BJ (cell line): ENCODE data around the gene HECW1. TPM values are rescaled to one million over a fixed set of nuclear protein-coding genes. Genes with fewer than 3 reads are reported as not detected.

Source experiments
- CTCF ChIA-PET: fragments of 350-600 bp; formaldehyde crosslinking; extraction: SDS; loops from one replicate; lab custom pipeline; 2021; ENCODE audit warnings: antibody characterized with exemption, inconsistent platforms; lab: Yijun Ruan, JAX
- POLR2A ChIA-PET: fragments of 300-600 bp; sonication (Branson Sonifier 250); formaldehyde crosslinking; extraction: SDS; loops from one replicate; lab custom pipeline; 2021; ENCODE audit warnings: antibody characterized with exemption; lab: Charles Lee
- DNase-seq: peaks from one replicate; pipeline ENCODE4 v3.0.0-alpha.2; 2011; ENCODE audit warnings: low read depth
- H3K27me3 ChIP-seq: 2 replicates; pipeline ENCODE4 v1.6.0; 2011; ENCODE audit warnings: low read length; ENCODE audit not compliant: control insufficient read depth, insufficient read depth
- H3K36me3 ChIP-seq: 2 replicates; pipeline ENCODE4 v1.5.1; 2011; ENCODE audit warnings: low read length; ENCODE audit not compliant: control insufficient read depth, insufficient read depth
- H3K4me3 ChIP-seq: 2 replicates; pipeline ENCODE4 v1.5.1; 2011; ENCODE audit warnings: low read depth, mild to moderate bottlenecking, control low read depth, low read length
- polyA plus RNA-seq: library from polyadenylated mRNA; depleted of rRNA; stranded (reverse); fragments of >200 nt; gene quantifications from 2 replicates; pipeline ENCODE4 v1.2.3, GENCODE V29; 2011
- TF ChIP-seq, protein P1 (sequence below): IDR thresholded peaks from 2 replicates; pipeline ENCODE4 v1.5.1; 2011; ENCODE audit warnings: low read depth, mild to moderate bottlenecking, control low read depth, inconsistent platforms, low read length, moderate library complexity; ENCODE audit not compliant: insufficient read depth

Gene HECW1
- polyA plus RNA-seq, 1 experiment, result 2.9 TPM

GRCh38 chr7:43363035-43363791 lies 250.8 kb downstream of the HECW1 start:
- TF ChIP-seq, protein P1, sequence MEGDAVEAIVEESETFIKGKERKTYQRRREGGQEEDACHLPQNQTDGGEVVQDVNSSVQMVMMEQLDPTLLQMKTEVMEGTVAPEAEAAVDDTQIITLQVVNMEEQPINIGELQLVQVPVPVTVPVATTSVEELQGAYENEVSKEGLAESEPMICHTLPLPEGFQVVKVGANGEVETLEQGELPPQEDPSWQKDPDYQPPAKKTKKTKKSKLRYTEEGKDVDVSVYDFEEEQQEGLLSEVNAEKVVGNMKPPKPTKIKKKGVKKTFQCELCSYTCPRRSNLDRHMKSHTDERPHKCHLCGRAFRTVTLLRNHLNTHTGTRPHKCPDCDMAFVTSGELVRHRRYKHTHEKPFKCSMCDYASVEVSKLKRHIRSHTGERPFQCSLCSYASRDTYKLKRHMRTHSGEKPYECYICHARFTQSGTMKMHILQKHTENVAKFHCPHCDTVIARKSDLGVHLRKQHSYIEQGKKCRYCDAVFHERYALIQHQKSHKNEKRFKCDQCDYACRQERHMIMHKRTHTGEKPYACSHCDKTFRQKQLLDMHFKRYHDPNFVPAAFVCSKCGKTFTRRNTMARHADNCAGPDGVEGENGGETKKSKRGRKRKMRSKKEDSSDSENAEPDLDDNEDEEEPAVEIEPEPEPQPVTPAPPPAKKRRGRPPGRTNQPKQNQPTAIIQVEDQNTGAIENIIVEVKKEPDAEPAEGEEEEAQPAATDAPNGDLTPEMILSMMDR, result no peak
- no peak overlapping the region for H3K4me3 ChIP-seq
- no peaks in the 10 kb centered on the region for H3K36me3 ChIP-seq
- ChIA-PET CTCF (interaction anchor here (0.6 kb wide), 1 partner anchor 28 kb away, joined by 3 read pairs; no protein-coding TSS in a partner anchor), POLR2A (no interaction called here)
- H3K27me3 ChIP-seq, result no peaks in the 10 kb centered on the region
- DNase-seq, result peak; percentile 34

- no peak overlapping the region for H3K4me3 ChIP-seq
- no peak for DNase-seq
- ChIA-PET CTCF (no interaction called here), POLR2A (no interaction called here)
- H3K27me3 ChIP-seq, result no peaks in the 10 kb centered on the region
- H3K36me3 ChIP-seq, result no peaks in the 10 kb centered on the region
- TF ChIP-seq, protein P1, result no peak
These were observed 251.9 kb downstream of the HECW1 start for GRCh38 chr7:43364391-43364790.

GRCh38 chr7:43372676-43373355 lies 260.4 kb downstream of the HECW1 start:
- ChIA-PET CTCF (no interaction called here), POLR2A (no interaction called here)
- Histone ChIP-seq H3K27me3 (no peaks in the 10 kb centered on the region), H3K36me3 (no peaks in the 10 kb centered on the region), H3K4me3 (no peak overlapping the region)
- no peak for DNase-seq
- TF ChIP-seq, protein P1, result no peak

DNA sequence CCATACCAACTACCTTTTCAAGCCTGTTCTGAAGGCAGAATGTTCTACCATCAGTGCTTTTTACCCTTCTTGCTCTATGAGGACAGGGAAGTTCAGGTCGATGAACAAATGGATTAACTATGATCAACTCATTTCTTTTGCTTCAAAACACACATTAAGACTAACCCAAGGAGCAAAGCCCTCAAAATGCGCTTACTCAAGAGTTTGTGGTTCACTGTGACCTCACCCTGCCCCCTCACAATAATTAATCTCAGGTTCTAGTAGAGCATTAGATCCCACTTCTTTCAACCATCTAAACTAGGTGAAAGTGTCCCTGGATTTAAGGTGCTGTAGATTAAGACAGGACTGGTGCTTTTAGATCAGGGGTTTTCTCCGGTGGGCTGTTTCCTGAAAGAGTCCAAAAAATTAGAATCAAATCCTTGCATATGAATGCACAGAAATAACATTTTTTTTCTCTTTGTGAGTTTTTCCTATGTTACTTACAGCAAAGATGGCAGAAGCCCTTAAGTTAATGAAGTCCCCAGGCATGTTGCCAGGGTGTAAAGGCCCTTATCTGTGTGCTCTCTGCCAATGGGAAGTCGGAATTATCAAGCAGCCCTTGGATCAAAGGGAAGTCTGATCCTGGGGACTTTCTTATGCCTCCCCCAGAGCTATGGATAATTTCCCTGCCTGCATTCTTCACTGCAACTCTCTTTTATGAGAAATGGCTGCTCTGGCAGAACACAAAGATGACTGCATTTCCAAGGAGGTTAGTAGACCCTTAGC lies 264.9 kb downstream of the HECW1 start:
- H3K27me3 ChIP-seq, result no peaks in the 10 kb centered on the region; the same call in 1 of the 2 replicates
- H3K4me3 ChIP-seq, result no peak overlapping the region
- H3K36me3 ChIP-seq, result no peaks in the 10 kb centered on the region
- TF ChIP-seq, protein P1, result no peak
- no peak for DNase-seq
- ChIA-PET CTCF (no interaction called here), POLR2A (no interaction called here)

GRCh38 chr7:43379210-43379609 lies 266.8 kb downstream of the HECW1 start:
- DNase-seq, result no peak
- H3K27me3 ChIP-seq, result no peaks in the 10 kb centered on the region; the same call in 1 of the 2 replicates
- H3K36me3 ChIP-seq, result no peaks in the 10 kb centered on the region
- POLR2A ChIA-PET, result no interaction called here
- no peak overlapping the region for H3K4me3 ChIP-seq
- TF ChIP-seq, protein P1, result no peak
- CTCF ChIA-PET, result no interaction called here
